ENCODE data around the gene EDRF1.

EDRF1 gene

DNA sequence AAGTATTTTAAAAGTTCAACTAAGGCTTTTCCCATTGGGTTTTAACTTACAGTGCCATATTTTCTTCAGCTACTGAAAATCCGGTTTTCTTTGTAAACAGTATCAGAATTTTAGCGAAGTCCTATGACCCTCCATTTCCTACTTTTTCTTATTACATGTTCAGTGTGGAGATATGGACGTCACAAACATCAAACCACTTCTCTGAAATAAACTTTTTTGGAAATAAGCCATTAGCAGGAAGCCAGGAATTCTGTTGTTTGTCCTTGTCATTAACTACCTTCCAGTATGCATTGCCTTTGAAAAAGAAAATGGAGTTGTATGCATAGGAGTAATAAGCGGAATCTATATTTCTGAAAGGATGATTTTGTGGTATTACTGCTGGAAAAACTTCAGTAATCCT is 47.0 kb downstream of the EDRF1 start:
- DNase-seq (ENCODE audit: low read depth): no peak

DNA sequence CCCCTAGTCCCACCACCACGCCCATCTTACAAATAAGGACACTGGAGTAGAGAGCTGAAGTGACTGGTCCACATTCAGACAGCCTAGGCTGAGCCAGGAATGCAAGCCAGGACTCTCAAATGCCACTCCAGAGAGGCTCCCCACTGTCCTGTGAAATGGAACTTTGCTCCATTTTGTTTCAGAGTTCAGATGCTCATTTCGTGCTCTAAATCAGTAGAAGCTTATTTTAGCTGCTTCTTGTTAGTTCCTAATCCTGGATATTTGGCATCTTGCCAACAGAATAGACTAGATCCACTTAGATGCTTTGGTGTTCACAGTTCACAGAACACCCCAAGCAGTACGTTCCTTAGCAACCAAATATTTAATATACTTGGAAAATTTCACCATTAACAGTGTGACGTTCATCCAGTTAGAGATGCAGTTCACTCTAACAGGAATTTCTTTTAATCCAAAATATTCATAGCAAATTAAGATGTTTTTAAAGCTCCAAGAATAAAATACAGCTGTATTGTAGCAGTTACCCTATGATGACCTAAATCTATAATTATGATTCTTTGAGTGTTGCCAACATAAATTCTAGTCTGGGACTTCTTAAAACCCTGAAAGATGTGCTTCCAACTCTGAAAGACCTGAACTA is 48.8 kb downstream of the EDRF1 start:
- DNase-seq (ENCODE audit: low read depth): no peak

DNA sequence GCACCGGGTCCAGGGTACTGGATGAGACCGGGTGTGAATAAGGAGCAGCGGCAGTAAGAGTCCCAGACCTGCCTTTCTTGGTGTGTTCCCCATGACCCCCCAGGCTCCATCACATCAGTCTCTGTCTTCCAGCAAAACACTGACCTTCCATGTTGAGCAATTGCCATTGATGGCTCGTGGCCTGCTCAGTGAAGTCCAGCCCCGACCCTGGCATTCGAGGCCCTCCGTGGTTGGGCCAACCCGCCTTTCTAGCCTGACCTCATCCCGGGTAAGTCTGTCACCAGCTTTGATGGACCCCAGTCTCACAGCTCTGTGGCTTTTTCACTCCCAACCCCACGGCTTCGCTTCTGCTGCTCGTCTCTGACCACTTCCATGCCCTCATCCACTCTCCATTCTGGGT is 49.7 kb downstream of the EDRF1 start:
- DNase-seq (ENCODE audit: low read depth): no peak

DNA sequence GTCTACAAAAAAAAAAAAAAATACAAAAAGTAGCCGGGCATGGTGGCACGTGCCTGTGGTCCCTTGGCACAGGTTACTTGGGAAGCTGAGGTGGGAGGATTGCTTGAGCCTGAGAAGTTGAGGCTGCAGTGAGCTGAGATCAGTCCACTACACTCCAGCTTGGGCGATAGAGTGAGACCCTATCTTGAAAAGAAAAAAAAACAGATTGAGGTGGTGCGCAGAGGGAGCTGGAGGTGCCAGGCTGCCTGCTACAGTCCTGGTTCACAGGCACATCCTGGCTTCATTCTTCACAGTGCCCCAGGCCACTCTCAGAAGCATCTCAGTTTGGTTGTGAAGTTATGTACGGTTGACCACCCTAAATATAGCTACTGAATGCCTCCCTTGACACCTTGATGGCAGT is 51.3 kb downstream of the EDRF1 start:
- DNase-seq (ENCODE audit: low read depth): no peak

DNA sequence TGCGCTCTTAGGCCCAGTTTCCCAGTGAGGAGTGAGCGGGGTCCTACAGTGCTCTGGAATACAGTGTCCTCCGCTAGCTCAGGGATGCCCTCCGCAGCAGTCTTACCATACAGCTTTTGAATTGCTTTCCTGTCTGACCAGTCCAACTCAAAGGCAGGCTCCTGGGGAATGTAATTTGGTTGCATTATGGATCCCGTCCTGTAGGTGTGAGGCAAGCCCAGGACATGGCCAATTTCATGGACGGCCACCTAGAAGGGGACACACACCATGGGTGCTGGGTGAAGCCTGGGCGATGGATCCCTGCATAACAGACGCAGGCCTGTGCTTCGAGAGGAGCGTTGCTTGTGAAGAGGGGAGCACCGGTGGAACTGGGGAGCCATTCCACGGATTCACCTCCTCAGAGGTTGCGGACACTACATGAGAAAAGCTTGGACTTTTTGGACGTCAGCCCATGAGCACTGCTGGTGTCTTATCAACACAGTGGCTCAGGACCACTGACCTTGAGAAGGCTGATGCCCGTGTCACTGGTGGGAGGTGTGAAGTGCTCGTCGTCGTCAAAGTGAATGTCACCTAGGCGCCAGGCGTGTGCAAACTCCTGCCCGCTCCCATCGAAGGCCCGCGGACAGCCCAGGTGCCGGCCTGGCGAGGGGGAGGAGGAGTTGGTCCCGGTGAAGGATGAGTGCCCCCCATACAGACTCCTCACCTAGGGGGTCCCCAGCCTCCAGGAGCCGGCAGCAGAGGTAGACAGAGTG is 52.8 kb downstream of the EDRF1 start:
- DNase-seq (ENCODE audit: low read depth): no peak

DNA sequence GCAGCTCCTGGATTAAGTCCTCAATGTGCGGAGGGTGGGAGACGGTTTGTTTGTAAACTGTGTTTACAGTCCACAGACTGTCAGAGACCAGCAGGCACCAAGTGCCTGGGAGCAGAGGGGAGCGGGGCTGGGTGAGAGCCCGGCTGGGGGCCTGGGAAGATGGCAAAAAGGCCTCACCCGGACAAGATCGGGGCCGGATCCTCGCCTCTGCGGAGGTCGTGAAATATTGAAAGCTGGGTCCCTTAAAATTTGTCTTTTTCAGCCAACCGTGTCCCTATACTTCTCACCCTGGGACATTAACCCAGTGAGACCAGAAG is 53.3 kb downstream of the EDRF1 start:
- no peak for DNase-seq (ENCODE audit: low read depth)

DNA sequence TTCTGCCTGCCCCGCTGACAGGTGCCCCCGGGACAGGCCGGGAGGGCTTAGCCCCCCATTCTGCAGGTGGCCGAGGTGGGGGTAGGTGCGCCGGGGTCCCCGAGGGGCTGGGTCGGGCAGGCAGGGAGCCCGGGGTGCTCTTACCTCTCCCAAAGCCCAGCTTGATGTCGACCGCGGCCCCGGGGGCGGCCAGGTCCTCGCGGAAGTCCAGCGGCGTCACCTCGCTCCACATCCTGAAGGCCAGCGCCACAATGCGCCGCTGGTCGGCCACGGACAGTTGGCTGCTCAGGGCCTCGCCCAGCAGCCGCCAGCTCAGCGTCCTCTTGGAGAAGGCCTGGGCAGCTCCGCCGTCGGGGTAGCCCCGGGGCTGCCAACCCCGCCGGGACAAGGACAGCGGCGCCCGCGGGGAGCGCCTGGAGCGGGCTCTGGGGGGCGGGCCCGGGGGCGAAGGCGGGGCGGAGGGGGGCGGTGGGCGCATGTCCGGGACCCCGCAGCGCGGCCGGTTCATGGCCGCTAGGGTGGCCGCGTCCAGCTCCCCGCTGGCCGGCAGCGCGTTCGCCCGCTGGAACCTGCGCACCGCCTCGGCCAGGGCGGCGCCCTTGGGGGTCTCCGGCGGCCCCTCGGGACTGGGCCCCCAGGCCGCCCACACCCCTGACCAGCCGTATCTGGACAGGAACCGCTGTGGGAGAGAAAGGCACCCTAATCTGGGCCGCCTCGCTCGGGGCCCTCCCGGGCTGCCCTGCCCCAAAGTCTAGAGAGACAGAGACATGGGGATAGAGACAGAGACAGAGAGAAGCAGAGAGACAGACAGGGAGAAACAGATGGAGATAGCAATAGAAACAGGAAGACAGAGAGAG is 54.4 kb downstream of the EDRF1 start:
- no peak for DNase-seq (ENCODE audit: low read depth)

DNA sequence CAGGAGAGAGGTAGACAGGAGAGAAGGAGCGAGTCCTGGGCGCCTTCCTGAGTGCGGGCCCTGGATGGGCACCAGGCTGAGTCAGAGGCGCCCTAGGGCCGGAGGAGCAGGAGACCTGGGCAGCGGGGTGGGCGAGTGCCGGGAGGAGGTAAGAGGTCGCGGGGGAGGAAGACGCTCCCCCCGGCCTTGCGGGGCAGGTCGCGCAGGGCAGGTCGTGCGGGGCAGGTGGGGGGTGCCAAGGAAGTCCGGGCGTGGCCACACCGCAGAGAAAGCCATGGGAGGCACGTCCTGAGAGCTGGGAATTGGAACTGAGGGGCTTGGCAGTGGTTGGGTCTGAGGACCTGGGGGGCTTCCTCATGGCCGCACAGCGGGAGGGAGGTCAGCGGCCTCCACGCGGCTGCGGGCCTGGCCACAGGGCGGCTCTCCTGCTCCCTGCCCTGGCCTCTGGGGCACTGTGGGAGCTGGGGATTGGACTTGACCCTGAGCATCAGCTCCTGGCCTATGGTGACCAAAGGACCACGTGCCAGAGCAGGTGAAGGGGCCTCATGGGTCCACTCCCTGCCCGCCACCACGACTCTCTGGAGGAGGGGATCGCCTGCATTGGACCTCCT is 55.2 kb downstream of the EDRF1 start:
- DNase-seq (ENCODE audit: low read depth): no peak

DNA sequence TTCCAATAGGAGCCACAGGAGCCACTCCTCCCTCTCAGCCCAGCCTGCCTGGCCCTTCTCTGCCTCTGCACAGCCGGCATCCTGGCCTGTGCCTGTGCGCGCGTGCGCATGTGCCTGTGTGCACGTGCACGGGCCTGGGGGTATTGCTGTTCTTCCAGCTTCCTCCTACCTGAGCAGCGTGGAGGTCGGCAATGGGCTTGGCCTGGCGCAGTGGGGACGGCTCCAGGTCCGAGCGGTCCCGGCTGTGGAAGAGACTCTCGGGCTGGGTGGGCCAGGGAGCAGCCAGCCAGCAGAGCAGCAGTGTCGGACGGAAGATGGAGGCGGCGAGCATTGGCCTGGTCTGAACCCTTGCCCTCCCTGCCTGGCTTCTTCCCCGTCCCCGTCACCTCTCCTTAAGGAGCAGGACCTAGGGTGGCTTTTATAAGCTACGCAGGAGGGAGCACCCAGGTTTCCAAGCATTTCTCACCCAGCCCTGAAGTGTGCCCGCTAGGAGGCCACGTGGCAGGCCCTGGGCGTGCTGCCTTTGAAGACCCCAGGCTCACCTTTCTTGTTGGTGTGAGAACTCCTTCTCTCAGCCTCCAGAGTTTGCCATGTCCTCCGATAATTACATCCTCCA is 56.1 kb downstream of the EDRF1 start, which contains the start of gene MMP21:
MMP21 (minus strand) TSS at position 331 of the 616 bp plus-strand sequence; CDS start at position 331, 0 bp downstream.
- DNase-seq (ENCODE audit: low read depth): no peak

DNA sequence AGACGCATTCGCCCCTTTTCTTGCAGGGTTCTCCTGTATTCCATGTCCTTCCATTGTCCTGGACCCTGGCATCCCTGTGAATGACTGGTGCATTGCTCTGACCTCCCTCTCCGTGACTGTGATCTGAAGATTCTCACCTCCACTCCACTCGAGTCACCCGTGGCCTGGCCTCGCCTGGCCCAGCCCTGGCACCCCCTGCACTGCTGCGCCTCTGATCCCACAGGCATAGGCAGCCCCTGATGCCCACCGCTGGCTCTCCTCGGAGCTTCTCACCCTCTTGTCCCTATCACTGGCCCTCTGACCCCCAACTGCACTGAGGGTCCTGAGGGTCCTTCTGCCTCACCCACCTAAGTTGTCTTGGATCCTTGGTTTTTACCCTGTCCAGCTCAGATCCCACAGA is 58.3 kb downstream of the EDRF1 start:
- DNase-seq (ENCODE audit: low read depth): no peak

DNA sequence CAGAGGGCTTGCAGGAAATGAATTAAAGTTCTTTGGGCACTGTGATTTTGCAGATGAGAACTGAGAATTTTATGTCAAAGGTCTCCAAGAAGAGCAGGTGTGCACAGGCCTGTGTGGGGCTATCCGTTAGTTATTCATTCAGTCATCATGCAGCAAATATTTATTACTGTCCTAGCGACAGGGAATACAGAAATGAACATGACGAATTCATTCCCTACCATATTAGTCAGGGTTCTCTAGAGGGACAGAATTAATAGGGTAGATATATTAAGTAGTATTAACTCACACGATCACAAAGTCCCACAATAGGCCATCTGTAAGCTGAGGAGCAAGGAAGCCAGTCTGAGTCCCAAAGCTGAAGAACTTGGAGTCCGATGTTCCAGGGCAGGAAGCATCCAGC is 59.0 kb downstream of the EDRF1 start:
- no peak for DNase-seq (ENCODE audit: low read depth)

DNA sequence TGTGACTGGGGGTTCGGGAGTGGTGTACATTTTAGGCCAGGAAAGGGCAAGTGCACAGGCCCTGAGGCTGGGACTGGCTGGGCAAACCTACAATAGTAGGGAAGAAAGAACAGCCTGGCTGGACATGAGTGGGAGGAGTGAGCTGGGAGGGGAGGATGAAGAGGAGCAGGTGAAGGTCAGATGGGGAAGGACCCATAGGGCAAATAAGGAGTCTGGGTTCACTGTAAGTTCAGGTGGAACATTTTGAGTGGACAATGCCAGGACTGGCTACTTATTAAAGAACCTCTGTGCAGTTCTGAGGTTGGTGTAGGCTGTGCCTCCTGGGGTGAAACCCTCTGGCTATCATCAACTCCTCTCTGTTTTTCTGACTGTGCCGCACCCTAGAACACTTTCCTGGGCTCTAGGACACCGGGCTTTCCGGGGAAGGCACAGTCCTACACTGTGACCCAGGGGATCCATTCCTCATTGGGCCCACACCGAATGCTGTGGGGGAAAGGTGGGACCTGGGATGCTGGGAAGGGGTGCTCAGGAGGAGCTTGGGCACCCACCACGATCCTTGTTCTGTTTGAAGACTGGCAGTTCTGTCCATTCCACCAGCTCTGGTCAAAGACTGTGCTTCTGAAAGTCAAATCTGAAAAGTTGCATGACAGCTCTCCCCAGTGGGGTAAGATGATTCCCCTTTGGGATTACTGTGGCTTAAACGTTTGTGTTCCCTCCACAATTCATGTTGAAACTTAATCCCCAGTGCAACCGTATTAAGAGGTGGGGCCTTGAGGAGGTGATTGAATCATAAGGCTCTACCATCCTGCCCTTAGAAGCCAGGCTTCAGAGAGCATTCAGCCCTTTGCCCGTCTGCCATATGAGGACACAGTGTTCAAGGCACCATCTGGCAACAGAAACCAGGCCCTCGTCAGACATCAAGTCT is 60.2 kb downstream of the EDRF1 start:
- DNase-seq (ENCODE audit: low read depth): no peak

DNA sequence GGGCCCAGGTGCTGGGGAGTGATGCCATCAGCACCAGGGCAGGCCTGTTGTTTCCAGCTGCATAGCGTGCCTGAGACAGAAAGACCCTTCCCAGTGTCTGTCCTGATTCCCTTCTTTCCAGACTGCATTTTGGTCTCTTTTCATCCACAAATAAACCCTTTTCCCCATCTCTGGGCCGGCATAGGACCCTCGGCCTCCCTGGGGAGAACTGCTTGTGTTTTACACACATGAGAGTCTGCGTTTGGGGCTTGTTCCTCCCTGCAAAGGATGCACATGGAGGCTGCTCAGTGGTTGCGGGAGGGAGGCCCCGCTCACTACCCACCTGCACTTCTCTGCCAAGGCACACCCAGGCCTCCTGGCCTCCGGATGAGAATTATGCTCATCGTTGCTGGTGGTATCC is 61.9 kb downstream of the EDRF1 start:
- no peak for DNase-seq (ENCODE audit: low read depth)

DNA sequence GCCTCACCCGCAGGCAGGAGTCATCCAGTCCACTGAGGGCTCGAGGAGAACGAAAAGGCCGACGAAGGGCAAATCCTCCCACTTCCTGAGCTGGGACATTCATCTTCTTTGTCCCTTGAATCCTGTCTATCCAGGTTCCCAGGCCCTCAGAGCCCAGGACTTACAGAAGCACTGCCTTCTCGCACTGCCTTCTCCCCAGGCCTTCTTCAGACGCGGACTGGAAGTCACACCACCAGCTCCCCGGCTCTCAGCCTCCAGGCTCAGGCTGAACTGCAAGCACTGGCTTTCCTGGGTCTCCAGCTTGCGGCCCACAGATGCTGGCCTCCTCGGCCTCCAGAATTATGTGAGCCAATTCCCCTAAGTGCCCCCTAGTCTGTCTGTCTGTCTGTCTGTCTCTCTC is 62.5 kb downstream of the EDRF1 start:
- no peak for DNase-seq (ENCODE audit: low read depth)

DNA sequence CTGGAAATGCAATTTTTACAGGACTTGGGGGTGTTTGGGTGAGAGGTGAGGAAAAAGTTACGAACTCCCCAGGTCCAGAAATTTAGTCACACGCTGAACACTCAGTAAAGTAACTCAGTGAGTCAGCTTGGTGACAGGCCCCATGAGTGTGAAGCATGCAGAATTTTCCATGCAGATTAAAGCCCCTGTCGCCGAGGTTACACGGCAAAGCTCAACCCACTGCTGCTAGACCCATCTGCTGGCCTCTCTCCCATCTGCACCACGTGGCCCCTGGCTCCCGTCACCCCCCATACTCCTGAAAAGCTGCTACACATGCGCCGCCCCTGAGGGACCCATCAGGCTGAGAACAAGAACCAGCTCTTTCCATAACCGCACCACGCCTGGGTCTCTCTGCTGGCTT is 63.1 kb downstream of the EDRF1 start:
- DNase-seq (ENCODE audit: low read depth): no peak

DNA sequence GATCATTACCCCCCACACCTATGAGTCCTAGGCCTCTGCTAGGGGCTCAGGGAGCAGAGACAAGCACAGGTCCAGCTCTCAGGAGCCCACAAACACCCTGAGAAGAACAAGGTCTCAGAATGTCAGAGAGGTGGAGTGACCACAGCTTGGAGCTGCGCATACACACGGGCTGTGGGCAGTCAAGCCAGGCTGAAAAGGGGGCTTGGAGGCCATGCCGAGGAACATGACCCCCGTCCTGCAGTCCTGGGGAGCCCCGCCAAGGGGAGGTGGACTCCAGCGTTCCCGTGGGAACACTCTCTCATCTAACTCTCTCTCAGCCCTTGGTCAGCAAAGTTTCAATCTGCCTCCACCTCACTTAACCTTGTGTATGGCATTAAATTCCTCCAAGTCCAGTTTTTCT is 63.9 kb downstream of the EDRF1 start:
- no peak for DNase-seq (ENCODE audit: low read depth)

DNA sequence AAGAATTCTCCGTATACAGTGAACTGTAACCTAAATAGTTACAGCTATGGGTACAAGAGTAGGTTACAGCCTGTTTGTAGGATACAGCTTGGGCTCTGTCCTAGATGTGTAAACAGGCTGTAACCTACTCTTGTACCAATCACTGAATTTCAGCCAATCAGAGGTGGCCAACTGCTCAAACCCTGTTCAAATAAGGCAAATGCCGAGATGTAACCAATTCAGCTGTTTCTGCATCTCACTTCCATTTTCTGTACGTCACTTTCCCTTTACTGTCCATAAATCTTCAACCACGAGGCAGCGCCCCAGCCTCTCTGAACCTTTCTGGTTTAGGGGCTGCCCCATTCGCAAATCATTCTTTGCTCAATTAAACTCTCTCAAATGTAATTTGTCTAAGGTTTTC is 64.4 kb downstream of the EDRF1 start:
- no peak for DNase-seq (ENCODE audit: low read depth)

DNA sequence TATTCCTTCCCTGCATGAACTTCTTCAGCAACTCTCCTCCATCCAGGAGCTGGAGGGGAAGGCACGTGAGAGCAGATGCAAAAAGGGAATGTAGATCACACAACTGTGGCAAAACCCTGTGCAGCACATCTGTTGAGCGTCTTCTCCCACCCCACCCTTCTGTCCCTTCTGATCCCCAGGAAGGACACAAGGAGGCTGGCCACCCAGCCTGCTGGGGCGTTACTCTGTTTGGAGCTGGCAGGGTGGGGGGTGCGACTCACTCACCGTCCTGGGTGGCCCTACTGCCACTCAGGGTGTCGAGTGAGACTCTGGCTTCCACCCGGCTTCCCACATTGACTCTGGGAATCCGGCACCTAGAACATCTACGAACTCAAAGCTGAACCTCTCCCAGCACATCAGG is 66.3 kb downstream of the EDRF1 start:
- no peak for DNase-seq (ENCODE audit: low read depth)

DNA sequence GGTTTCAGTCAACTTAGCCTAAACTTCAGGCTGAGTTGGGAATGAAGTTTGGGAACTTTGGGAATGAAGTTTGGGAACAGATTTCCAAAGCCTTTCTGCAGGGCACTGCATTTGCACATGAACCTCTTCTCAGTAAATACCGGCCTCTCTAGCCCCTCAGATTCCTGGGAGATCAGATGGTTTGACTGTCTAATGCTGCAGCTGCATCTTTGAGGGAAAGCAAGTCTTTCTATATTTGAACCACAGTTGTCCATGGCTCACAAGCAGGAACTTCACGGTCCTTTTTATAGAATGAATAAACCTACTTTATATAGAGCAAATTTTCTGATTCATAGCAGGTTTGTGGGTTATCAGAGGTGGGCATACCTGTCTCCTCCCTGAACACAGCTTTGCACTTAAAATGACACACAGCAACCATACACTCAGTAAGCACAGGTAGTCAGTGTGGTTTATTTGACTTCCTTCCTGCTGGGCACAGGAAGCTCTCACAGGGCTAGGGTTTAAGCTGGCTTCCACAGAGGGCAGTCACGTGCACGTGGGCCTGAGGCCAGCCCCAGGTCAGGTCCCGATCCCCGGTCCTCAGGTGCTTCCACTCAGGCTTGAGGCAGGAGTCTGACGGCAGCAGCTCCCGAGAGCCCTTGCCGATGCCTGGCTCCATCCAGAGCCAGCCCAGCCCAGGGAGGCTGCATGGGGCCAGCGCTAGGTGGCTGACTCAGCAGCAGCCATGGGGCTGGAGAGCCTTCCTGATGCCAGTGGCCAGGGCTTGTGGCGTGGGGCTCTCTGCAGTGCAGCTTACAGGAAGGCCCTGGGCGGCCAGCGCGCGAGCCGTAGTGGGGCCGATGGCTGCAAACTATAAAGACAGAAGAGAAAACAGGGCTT is 68.9 kb downstream of the EDRF1 start:
- DNase-seq (ENCODE audit: low read depth): no peak

All from activated T-helper 1 cell treated with Interleukin-2 at 50 U/mL for 16 hours (primary cell).